ENCODE results near the gene S1PR1.

DNA sequence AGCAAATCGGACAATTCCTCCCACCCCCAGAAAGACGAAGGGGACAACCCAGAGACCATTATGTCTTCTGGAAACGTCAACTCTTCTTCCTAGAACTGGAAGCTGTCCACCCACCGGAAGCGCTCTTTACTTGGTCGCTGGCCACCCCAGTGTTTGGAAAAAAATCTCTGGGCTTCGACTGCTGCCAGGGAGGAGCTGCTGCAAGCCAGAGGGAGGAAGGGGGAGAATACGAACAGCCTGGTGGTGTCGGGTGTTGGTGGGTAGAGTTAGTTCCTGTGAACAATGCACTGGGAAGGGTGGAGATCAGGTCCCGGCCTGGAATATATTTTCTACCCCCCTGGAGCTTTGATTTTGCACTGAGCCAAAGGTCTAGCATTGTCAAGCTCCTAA, 3.2 kb downstream of the S1PR1 start:
- TF ChIP-seq, protein P1, sequence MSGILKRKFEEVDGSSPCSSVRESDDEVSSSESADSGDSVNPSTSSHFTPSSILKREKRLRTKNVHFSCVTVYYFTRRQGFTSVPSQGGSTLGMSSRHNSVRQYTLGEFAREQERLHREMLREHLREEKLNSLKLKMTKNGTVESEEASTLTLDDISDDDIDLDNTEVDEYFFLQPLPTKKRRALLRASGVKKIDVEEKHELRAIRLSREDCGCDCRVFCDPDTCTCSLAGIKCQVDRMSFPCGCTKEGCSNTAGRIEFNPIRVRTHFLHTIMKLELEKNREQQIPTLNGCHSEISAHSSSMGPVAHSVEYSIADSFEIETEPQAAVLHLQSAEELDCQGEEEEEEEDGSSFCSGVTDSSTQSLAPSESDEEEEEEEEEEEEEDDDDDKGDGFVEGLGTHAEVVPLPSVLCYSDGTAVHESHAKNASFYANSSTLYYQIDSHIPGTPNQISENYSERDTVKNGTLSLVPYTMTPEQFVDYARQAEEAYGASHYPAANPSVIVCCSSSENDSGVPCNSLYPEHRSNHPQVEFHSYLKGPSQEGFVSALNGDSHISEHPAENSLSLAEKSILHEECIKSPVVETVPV (CRISPR knock-in tag; IDR thresholded peaks at IDR 0.05): no peak
- TF ChIP-seq, protein P2, sequence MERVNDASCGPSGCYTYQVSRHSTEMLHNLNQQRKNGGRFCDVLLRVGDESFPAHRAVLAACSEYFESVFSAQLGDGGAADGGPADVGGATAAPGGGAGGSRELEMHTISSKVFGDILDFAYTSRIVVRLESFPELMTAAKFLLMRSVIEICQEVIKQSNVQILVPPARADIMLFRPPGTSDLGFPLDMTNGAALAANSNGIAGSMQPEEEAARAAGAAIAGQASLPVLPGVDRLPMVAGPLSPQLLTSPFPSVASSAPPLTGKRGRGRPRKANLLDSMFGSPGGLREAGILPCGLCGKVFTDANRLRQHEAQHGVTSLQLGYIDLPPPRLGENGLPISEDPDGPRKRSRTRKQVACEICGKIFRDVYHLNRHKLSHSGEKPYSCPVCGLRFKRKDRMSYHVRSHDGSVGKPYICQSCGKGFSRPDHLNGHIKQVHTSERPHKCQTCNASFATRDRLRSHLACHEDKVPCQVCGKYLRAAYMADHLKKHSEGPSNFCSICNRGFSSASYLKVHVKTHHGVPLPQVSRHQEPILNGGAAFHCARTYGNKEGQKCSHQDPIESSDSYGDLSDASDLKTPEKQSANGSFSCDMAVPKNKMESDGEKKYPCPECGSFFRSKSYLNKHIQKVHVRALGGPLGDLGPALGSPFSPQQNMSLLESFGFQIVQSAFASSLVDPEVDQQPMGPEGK (CRISPR knock-in tag; IDR thresholded peaks at IDR 0.05; ENCODE audit: borderline replicate concordance): no peak
- TF ChIP-seq RARB (CRISPR knock-in tag; IDR thresholded peaks at IDR 0.05) (no peak), ZC3H10 (CRISPR knock-in tag; IDR thresholded peaks at IDR 0.05) (no peak)
